ENCODE data around the gene TMEM87A. TPM values are rescaled to one million over a fixed set of nuclear protein-coding genes. Genes with fewer than 3 reads are reported as not detected.
"Not testable (repeated sequence)": the region's sequence is repeated elsewhere in the genome, so short reads cannot be mapped to it uniquely, and the experiment has no call there.

The TMEM87A gene
- 67.4 TPM for total RNA-seq

DNA sequence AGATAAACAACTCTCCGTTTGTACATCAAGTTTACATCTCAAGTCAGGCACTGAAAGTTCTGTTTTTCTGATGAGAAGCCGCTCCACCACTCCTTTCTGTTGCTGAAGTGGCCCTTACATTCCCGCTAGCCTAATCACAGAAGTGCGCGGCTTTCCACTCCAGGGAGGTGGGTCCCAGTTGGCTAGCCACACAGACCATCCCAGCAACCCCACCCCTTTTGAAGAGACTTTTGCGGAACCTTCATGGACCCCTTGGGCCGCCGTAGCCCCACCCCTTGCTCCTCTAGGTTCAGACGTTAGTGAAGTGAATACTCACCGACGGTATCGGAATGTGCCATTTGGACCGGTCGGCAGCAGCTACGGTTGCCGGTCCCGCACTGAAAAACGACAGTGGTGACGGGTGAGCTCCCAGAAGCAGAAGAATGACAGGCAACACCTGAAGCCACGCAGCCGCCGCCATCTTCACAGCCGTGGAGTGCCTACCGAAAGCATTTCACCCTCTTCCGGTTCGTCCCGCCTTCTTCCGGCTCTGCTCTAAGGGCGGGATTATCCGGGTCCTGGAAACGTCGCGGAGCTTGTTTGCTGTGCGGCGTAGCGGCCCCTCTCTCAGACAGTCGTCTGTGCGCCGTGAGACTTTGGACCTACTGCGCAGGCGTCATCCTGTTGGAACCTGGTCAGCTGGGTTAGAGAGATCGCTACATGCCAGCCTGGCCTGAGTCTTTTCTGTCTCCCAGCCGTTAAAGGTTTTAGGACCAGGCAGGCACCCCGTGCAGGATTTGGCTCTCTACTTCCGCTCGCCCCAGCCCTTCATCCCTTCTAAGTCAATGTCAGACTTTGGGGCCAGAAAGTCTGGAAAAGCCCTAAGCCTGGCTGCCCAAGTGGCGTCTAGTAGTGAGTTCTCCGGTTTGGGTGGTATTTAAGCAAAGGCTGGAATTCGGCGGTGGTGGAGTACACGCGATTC is at the start of gene TMEM87A, which contains the start of gene GANC:
Gene TMEM87A, minus strand, starts transcription at position 495 of the 961 bp plus-strand sequence. Its CDS starts 35 bp downstream, at position 460.
Gene GANC, plus strand, starts transcription at position 263 of the 961 bp plus-strand sequence. CDS start 1,281 bp downstream, outside the sequence.
- peak; percentile 94 for DNase-seq

DNA sequence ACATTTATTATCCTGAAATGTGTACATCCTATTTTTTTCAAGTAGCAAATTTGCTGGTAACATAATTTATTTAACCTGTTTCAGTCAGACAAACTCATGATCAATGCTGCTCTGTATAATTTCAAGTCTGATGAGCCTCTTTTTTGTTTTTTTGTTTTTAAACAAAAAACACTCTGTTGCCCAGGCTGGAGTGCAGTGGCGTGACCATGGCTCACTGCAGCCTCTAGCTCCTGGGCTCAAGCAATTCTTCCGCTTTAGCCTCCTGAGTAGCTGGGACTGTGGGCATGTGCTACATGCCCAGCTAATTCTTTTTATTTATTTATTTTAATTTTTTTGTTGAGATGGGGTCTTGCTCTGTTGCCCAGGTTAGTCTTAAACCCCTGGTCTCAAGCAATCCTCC is 46.0 kb upstream of the TMEM87A start:
- no peak for DNase-seq

DNA sequence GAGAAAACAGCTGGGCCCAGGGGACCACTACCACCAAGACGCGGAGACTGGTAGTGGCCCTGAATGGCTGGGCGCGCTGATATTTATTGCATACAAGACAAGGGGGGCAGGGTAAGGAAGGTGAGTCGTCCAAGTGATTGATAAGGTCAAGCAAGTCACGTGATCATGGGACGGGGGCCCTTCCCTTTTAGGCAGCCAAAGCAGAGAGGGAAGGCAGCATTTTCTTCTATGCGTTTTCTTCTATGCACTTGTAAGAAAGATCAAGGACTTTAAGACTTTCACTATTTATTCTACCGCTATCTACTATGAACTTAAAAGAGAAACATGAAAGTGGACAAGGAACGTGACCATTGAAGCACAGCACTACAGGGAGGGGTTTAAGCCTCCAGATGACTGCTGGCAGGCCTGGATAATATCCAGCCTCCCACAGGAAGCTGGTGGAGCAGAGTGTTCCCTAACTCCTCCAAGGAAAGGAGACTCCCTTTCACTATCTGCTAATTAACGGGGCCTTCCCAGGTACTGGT is 43.1 kb upstream of the TMEM87A start:
- DNase-seq, result not testable (repeated sequence)

DNA sequence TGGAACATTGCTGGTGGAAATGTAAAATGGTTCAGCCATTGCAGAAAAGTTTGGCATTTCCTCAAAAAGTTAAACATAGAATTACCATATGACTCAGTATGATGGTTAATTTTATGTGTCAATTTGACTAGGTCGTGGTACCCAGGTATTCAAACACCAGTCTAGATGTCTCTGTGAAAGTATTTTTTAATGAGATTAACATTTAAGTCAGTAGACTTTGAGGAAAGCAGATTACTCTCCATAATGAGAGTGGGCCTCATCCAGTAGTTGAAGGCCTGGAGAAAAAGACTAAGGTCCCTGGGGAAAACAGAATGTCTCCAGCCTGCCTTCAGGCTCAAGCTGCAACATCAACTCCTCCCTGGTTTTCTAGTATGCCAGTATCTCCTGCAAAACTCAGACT is 42.3 kb upstream of the TMEM87A start:
- DNase-seq, result no peak

GRCh38 chr15:42314818-42315217 is 41.6 kb upstream of the TMEM87A start:
- no peak for DNase-seq

- no peak for DNase-seq
These were observed 40.2 kb upstream of the TMEM87A start for GRCh38 chr15:42313463-42313862.

DNA sequence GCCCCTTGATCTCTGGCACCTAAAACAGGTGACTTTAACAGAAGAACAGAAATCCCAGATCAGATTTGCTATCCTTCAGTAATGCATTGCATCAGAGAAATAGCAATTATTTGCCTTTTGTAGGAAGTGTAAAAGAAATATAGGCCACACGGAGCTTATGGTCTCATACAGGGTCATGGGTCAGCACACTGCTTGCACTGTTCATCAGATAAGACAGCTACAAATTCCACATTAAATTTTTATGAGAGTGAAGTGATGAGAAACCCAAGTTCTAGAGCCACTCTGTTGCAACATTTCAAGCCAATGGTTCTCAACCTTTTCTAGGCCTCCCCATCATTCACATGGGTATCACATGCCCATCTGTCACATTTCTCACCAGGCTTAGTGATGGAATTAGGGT is 33.4 kb upstream of the TMEM87A start:
- no peak for DNase-seq

GRCh38 chr15:42301004-42301403 is 27.8 kb upstream of the TMEM87A start:
- DNase-seq, result not testable (repeated sequence)

DNA sequence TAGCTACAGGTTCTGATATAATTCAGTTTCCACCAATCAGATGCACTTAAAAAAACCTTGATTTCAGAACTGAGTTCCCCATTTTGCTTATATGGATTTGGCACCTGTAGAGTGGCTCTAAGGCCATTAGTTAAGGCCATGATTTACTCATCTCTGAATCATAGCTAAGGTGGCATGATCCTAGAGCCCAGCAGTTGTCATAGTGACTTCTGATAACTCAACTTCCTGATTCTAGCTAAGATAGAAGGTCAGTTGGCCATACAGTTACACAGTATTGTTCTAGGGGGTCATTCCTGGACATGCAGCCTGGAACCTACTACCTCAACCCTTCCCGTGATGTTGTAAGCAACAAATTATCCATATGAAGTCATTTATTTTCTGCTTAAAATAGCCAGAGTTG is 15.9 kb upstream of the TMEM87A start:
- no peak for DNase-seq

GRCh38 chr15:42287931-42288330 is 14.7 kb upstream of the TMEM87A start:
- no peak for DNase-seq

GRCh38 chr15:42286445-42287029 is 13.3 kb upstream of the TMEM87A start:
- no peak for DNase-seq

DNA sequence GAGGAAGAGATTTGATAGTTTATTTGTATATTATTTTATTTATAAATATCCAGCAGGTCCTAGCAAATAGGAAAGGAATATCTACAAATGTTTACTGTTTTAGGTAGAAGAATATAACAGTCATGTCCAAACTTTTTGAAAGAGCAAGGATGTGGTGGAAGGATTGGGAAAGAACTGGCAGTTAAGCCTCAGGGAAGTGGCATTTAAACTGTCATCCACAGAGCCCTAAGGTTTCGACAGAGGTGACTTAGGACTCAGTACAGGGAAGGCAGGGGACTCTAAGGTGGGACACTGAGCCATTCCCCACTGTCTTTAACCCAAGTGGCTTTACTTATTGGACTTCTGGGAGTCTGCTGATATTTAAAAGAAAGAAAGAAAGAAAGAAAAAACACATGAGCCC is 11.8 kb upstream of the TMEM87A start:
- no peak for DNase-seq

- no peak for DNase-seq
These were observed 11.3 kb upstream of the TMEM87A start for GRCh38 chr15:42284551-42284950.

DNA sequence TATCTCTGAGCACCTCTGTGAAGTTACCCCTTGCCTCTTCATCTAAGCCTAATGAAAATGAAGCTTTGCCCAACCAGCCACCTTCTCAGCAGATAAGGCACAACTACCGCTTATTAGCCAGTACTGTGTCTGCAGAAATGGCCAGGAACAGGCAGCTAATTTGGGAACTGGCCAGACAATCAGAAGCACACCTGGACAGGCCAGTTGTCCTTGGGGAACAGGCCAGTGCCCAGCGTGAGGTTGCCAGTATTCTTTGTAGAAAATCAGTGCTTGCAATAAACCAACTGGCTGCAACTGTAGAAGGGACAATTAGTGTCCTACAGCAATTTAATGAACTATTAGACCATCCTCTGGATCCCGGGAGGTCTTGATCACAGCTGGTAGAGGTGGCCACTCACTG is 10.4 kb upstream of the TMEM87A start:
- no peak for DNase-seq

DNA sequence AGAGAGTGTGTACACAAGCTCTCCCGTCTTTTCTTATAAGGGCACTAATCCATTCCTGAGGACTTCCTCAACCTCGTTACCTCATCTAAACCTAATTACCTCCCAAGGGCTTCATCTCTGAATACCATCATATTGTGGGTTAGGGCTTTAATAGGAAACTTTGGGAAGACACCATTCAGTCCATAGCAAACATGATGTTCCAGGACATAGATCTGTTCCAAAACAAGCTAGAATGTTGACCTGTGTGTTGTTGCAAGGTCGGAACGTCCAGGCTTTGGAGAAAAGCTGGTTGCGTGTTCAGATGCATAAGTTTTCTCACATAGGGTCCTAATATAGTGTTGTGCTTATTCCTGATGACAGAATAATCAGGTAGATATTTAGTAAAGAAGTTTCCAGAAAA is 9.7 kb upstream of the TMEM87A start:
- DNase-seq, result no peak

GRCh38 chr15:42282344-42282743 is 9.1 kb upstream of the TMEM87A start:
- DNase-seq, result no peak

DNA sequence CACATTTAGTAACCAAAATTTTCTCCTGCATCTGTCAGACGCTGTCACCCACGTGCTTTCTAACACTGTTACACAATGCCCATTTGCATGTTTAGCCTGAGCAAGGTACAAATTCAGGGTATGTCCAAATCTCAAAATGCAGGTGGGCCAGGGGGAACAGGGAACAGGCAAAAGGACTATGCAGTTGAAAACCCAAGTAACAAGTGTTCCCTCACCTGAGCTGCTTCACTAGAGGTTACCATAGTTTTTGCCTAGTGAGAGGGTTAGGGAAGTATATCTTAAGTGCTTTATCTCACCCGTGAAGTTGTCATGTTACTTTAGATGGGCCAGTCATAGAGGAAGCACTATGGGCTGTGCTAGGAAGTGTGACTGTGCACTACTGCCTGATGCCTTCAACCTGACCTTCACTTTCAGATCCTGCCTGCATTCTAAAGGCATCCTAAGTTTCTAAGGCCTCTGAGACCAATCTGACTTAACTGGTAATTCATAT is 6.0 kb upstream of the TMEM87A start:
- no peak for DNase-seq

DNA sequence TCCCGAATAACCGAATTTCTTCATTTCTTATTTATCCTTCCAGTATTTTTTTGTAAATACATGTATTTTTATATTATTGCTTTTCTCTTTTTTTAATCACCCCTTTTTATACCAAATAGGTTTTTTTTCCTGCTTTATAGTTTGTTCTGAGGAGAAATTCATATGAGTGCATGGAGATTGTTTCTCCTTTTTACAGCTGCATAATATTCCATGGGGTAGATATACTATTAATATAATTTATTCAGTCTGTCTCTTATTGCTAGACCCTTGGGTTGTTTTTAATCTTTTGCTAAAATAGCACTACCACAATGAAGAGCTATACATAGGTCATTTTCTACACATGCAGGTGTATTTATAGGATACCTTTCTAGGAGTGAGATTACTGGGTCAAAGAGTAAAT is 3.5 kb upstream of the TMEM87A start:
- DNase-seq, result no peak

GRCh38 chr15:42275780-42276391 is 2.7 kb upstream of the TMEM87A start:
- DNase-seq, result no peak

DNA sequence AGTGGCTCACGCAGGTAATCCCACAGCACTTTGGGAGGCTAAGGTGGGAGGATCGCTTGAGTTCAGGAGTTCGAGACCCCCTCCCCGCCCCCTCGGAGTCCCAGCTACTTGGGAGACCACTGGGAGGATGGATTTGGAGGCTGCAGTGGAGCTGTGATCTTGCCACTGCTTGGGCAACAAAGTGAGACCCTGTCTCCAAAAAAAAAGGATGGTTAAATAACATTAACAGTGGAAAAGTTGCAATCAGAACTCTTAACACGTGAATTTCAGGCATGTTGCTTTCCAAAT is 1.4 kb upstream of the TMEM87A start:
- DNase-seq, result no peak

DNA sequence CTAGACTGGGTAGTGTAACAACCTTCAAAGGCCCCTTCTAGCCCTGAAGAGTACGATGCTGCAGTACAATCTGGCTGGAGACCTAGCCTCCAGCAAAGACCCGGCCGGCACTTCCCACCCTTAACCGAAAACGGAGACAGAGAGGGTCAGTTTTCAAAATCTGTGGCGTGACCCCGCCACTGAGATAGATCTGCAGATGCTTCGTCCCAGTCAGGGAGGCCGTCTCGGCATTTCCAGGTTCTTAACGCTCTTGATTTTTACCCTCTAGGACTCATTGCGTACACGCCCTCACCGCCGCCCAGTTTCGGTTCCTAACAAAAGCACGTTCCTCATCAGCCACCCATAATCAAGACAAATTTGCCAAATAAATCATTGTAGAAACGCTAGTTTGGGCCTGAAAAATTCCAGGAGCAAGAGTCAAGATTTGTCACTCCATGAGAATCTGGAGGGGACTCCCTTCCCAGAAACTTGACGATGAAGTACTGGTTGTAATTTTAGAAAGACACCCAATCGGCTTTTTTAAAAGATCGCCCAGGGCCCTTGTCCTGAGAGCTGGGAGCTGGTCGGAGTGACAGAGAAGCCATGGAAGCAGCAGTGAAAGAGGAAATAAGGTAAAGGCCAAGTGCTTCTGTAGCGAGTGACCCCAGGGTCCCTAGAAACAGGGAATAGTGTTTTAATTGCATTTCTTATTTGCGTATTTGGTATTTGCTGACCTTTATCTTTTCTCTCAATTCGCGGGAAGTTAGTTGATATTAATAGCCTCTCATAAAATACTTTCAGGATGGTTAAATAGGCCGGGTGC is 868 bp upstream of the TMEM87A start:
- peak; percentile 32 for DNase-seq

- no peak for DNase-seq
These were observed 2.2 kb downstream of the TMEM87A start for GRCh38 chr15:42270996-42271395.

All from occipital lobe (tissue), 2 donors.